Neuronal stem cell (in vitro differentiated cells): Measurements from ENCODE around the gene KRT31.
"Not testable (repeated sequence)": the region's sequence is repeated elsewhere in the genome, so short reads cannot be mapped to it uniquely, and the experiment has no call there.

ENCODE experiments used
- DNase-seq: peaks from one replicate; pipeline ENCODE4 v3.0.0-alpha.2; 2013; ENCODE audit warnings: low spot score
- H2AFZ ChIP-seq: one replicate; pipeline ENCODE4 v1.6.1; 2013; ENCODE audit warnings: mild to moderate bottlenecking, low read length, inconsistent platforms
- H2AK5ac ChIP-seq: 2 replicates; pipeline ENCODE4 v1.6.1; 2013; ENCODE audit warnings: low read depth, mild to moderate bottlenecking, inconsistent platforms, low read length, moderate library complexity, mixed read lengths
- H2BK120ac ChIP-seq: 2 replicates; pipeline ENCODE4 v1.6.1; 2013; ENCODE audit warnings: low read depth, mild to moderate bottlenecking, inconsistent platforms, low read length, moderate library complexity, mixed read lengths
- H2BK12ac ChIP-seq: one replicate; pipeline ENCODE4 v1.6.1; 2013; ENCODE audit warnings: low read length, inconsistent platforms
- H2BK15ac ChIP-seq: 2 replicates; pipeline ENCODE4 v1.6.1; 2013; ENCODE audit warnings: mild to moderate bottlenecking, low read length, inconsistent platforms, mixed read lengths
- H2BK5ac ChIP-seq: one replicate; pipeline ENCODE4 v1.6.1; 2013; ENCODE audit warnings: inconsistent platforms, mild to moderate bottlenecking, low read length, moderate library complexity
- H3K14ac ChIP-seq: one replicate; pipeline ENCODE4 v1.6.1; 2013; ENCODE audit warnings: low read length, inconsistent platforms
- H3K18ac ChIP-seq: 2 replicates; pipeline ENCODE4 v1.6.1; 2013; ENCODE audit warnings: low read length, inconsistent platforms
- H3K23ac ChIP-seq: 2 replicates; pipeline ENCODE4 v1.6.1; 2013; ENCODE audit warnings: low read depth, mild to moderate bottlenecking, mixed read lengths, low read length, inconsistent platforms; ENCODE audit not compliant: poor library complexity
- H3K27ac ChIP-seq: replicated peaks from 3 replicates; pipeline ENCODE4 v1.5.1; 2013; ENCODE audit warnings: low read length, inconsistent platforms
- H3K27me3 ChIP-seq, 3 experiments: 2 replicates each; pipeline ENCODE4 v1.6.1; 2013; ENCODE audit warnings: low read length in 3 of 3, mild to moderate bottlenecking in 2 of 3, inconsistent platforms in 1 of 3, low read depth in 1 of 3, mixed read lengths in 1 of 3, moderate library complexity in 1 of 3; ENCODE audit not compliant: control insufficient read depth in 3 of 3, insufficient read depth in 3 of 3
- H3K36me3 ChIP-seq, 2 donors: replicated peaks in 1 of 2; 2 replicates each; pipeline ENCODE4 v1.6.1; 2013; ENCODE audit warnings: low read length in 2 of 2; ENCODE audit not compliant: control insufficient read depth in 2 of 2, insufficient read depth in 2 of 2
- H3K4ac ChIP-seq: 2 replicates; pipeline ENCODE4 v1.6.1; 2013; ENCODE audit warnings: inconsistent platforms, mild to moderate bottlenecking, low read length, moderate library complexity
- H3K4me1 ChIP-seq, 2 donors: 1 replicate in 1 of 2; 2 replicates in 1 of 2; pipeline ENCODE4 v1.6.1; 2013; ENCODE audit warnings: low read length in 2 of 2, low read depth in 1 of 2; ENCODE audit not compliant: control insufficient read depth in 2 of 2, insufficient read depth in 1 of 2
- H3K4me2 ChIP-seq: one replicate; pipeline ENCODE4 v1.6.1; 2013; ENCODE audit warnings: mild to moderate bottlenecking, low read length, inconsistent platforms; ENCODE audit not compliant: insufficient read depth, poor library complexity, severe bottlenecking
- H3K4me3 ChIP-seq, 2 donors: 2 replicates each; pipeline ENCODE4 v1.5.1; 2013; ENCODE audit warnings: low read length in 2 of 2, mild to moderate bottlenecking in 2 of 2, inconsistent platforms in 1 of 2, moderate library complexity in 1 of 2
- H3K79me1 ChIP-seq: one replicate; pipeline ENCODE4 v1.6.1; 2013; ENCODE audit warnings: low read depth, mild to moderate bottlenecking, inconsistent platforms, low read length, moderate library complexity
- H3K9ac ChIP-seq: one replicate; pipeline ENCODE4 v1.6.1; 2013; ENCODE audit warnings: mild to moderate bottlenecking, low read depth, low read length, inconsistent platforms; ENCODE audit not compliant: poor library complexity
- H3K9me3 ChIP-seq, 2 donors: replicated peaks in 1 of 2; 2 replicates each; pipeline versions ENCODE3 to v1.6.1; 2013; ENCODE audit warnings: low read length in 2 of 2, mild to moderate bottlenecking in 2 of 2, inconsistent platforms in 1 of 2, low read depth in 1 of 2, mixed read lengths in 1 of 2, moderate library complexity in 1 of 2; ENCODE audit not compliant: control insufficient read depth in 2 of 2, insufficient read depth in 1 of 2
- H4K8ac ChIP-seq: one replicate; pipeline ENCODE4 v1.6.1; 2013; ENCODE audit warnings: low read depth, mild to moderate bottlenecking, inconsistent platforms, low read length, moderate library complexity
- H4K91ac ChIP-seq: one replicate; pipeline ENCODE4 v1.6.1; 2013; ENCODE audit warnings: low read length, low read depth, mild to moderate bottlenecking, inconsistent platforms; ENCODE audit not compliant: poor library complexity
- WGBS, 2 donors: extraction: QIAGEN DNeasy Blood & Tissue Kit; methylation state at CpG; one replicate each; pipeline ENCODE4 v1.1.7; 2013; ENCODE audit warnings: missing lambda C conversion rate in 2 of 2, mixed read lengths in 1 of 2; ENCODE audit not compliant: insufficient read length in 2 of 2, insufficient replicate concordance in 1 of 2; ENCODE audit errors: extremely low coverage in 2 of 2; 5-methylcytosine and 5-hydroxymethylcytosine counted together

KRT31 gene

DNA sequence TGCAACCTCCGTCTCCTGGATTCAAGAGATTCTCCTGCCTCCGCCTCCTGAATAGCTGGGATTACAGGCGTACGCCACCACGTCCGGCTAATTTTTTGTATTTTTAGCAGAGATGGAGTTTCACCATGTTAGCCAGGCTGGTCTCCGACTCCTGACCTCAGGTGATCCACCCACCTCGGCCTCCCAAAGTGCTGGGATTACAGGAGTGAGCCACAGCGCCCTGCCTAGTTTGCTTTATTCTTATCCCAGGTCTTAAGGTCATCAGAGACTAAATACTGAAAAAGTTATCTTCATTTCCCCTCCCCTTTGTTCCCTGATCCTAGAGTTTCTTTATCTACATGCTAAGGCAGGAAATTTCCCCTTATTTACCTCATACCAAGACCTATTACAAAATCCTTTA is 33.0 kb upstream of the KRT31 start:
- H2AK5ac ChIP-seq, H3K27ac ChIP-seq, H4K91ac ChIP-seq, H2BK12ac ChIP-seq, H3K18ac ChIP-seq, H3K9me3 ChIP-seq, H3K14ac ChIP-seq, H3K4me2 ChIP-seq, H3K27me3 ChIP-seq, H2AFZ ChIP-seq, H3K4me1 ChIP-seq, H2BK120ac ChIP-seq, H2BK5ac ChIP-seq, H3K9ac ChIP-seq, H3K4ac ChIP-seq, H4K8ac ChIP-seq, H3K36me3 ChIP-seq, H3K23ac ChIP-seq, H2BK15ac ChIP-seq, H3K4me3 ChIP-seq, DNase-seq, H3K79me1 ChIP-seq: not testable (repeated sequence)
- WGBS, 2 donors: no CpG with 5 or more reads among the region's 9 CpGs

GRCh38 chr17:41429667-41430066 is 32.3 kb upstream of the KRT31 start:
- H3K27me3 ChIP-seq: peaks cover 0 to 2% (median 0%) of the 10 kb centered on the region in 3 experiments

DNA sequence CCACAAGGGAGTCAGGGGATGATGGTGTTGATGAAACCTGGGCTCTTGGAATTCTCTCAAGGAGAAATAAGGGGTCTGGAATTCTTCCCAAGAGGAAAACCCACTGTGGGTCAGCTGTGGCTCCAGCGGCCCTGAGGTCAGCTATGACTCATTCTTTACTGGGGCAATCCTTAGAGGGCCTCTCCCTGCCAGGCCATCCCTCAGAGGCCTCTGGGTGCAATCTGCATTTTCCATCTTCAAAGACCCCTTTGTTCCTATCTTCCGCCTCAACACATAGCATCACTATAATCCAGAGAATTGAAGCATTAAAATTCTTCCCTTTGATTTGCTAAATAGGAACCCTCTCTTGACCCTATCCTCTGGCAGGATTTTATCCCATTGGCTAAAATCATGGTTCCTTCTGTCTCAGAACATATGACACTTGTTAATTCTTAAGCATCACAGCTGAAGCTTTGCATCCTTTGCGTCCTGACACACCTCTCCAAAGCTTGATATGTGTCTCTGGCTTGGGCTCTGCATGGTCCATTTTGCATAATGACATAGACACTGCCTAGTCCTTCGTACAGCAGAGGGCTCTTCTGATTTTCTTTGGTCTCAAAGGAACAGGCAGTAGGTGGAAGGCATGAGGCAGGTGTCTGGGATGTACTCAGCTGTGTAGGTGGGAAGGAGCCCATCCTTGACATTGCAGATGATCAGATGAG is 31.3 kb upstream of the KRT31 start:
- no peak overlapping the region for H2AFZ ChIP-seq
- no peak overlapping the region for H3K4me2 ChIP-seq
- no peak overlapping the region for H2BK5ac ChIP-seq
- H3K9ac ChIP-seq: no peak overlapping the region
- H2AK5ac ChIP-seq: peak overlapping the region; percentile 14
- H3K14ac ChIP-seq: no peak overlapping the region
- no peak overlapping the region for H2BK15ac ChIP-seq
- no peak overlapping the region for H3K4me3 ChIP-seq
- no peak overlapping the region for H4K8ac ChIP-seq
- H4K91ac ChIP-seq: no peak overlapping the region
- H3K23ac ChIP-seq: no peak overlapping the region
- H3K79me1 ChIP-seq: no peaks in the 10 kb centered on the region
- no peaks in the 10 kb centered on the region for H3K36me3 ChIP-seq
- no CpG with 5 or more reads among the region's 4 CpGs for WGBS, 2 donors
- H3K18ac ChIP-seq: no peak overlapping the region
- DNase-seq: no peak
- H2BK120ac ChIP-seq: no peak overlapping the region
- H3K27me3 ChIP-seq: peaks cover 0 to 2% (median 0%) of the 10 kb centered on the region in 3 experiments
- no peak overlapping the region for H3K4ac ChIP-seq
- no peak overlapping the region for H2BK12ac ChIP-seq
- peaks cover 0 to 1% of the 10 kb centered on the region in 2 donors for H3K4me1 ChIP-seq
- no peaks in the 10 kb centered on the region for H3K9me3 ChIP-seq
- no peak overlapping the region for H3K27ac ChIP-seq

More at GRCh38 chr17:41429667-41430066, 32.3 kb upstream of the KRT31 start:
- Histone ChIP-seq H2BK120ac (no peak overlapping the region), H3K9ac (no peak overlapping the region), H3K23ac (no peak overlapping the region), H2AK5ac (no peak overlapping the region), H2BK15ac (no peak overlapping the region), H2AFZ (no peak overlapping the region), H3K79me1 (no peaks in the 10 kb centered on the region), H3K4ac (no peak overlapping the region), H3K4me3 (no peak overlapping the region), H4K91ac (no peak overlapping the region), H3K14ac (no peak overlapping the region), H3K18ac (no peak overlapping the region), H4K8ac (no peak overlapping the region), H3K4me1 (peaks cover 0 to 1% of the 10 kb centered on the region in 2 donors), H2BK5ac (no peak overlapping the region), H3K27ac (no peak overlapping the region), H3K9me3 (no peaks in the 10 kb centered on the region), H3K36me3 (no peaks in the 10 kb centered on the region), H3K4me2 (no peak overlapping the region), H2BK12ac (no peak overlapping the region)
- WGBS, 2 donors: no CpG with 5 or more reads among the region's 7 CpGs
- DNase-seq: no peak

DNA sequence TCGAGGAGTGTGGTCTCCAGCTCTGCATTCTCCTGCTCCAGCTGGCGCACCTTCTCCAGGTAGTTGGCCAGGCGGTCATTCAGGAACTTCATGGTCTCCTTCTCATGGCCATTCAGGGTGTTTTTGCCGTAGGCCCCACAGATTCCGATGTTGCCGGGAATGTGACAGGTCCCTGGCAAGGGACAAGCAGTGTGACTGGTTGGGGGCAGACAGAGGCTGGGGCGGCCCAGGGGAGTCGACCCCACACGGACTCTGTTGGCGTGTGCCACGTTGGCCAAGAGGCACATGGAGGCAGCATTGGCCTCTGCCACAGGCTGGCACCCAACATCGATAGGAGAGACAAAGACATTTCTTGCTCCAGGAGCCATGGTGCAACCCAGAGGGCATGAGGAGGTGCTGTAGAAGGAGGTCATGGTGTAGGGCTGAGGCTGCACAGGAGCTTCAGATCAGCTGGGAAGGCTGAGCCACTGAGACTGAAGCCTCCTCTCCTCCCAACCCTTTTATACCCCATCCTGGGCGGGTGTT is 26.8 kb upstream of the KRT31 start, which contains the start of gene KRT37:
TSS of gene KRT37 (minus strand) at position 475 of the 525 bp plus-strand sequence. CDS start at position 413, 62 bp downstream.
- H3K9ac ChIP-seq: no peak within 1 kb of the TSS
- no peak within 1 kb of the TSS for H4K8ac ChIP-seq
- no peak within 1 kb of the TSS for H2BK15ac ChIP-seq
- H3K36me3 ChIP-seq: no peaks in the 10 kb centered on the region
- H3K79me1 ChIP-seq: no peaks in the 10 kb centered on the region
- no peak within 1 kb of the TSS for H3K4ac ChIP-seq
- H3K23ac ChIP-seq: no peak within 1 kb of the TSS
- no peak within 1 kb of the TSS for H2AFZ ChIP-seq
- H3K4me3 ChIP-seq: no peak within 1 kb of the TSS
- no peak within 1 kb of the TSS for H3K14ac ChIP-seq
- no CpG with 5 or more reads among the region's 13 CpGs for WGBS, 2 donors
- H3K18ac ChIP-seq: peak within 1 kb of the TSS; percentile 32
- DNase-seq: no peak
- H3K27ac ChIP-seq: no peak within 1 kb of the TSS
- peak within 1 kb of the TSS; percentile 65 for H2AK5ac ChIP-seq
- H2BK5ac ChIP-seq: peak within 1 kb of the TSS; percentile 31
- peaks cover 0 to 1% of the 10 kb centered on the region in 2 donors for H3K4me1 ChIP-seq
- no peaks in the 10 kb centered on the region for H3K9me3 ChIP-seq
- no peak within 1 kb of the TSS for H2BK12ac ChIP-seq
- no peak within 1 kb of the TSS for H3K4me2 ChIP-seq
- H4K91ac ChIP-seq: no peak within 1 kb of the TSS
- H3K27me3 ChIP-seq: peaks cover 0 to 5% (median 0%) of the 10 kb centered on the region in 3 experiments
- no peak within 1 kb of the TSS for H2BK120ac ChIP-seq
